Loucy (cell line): ENCODE results near the gene YAF2.

Experiments used
- CTCF ChIP-seq: fragments of 200-600 bp; sonication (generic); conservative IDR thresholded peaks from 2 replicates; pipeline ENCODE4 v1.5.1; 2014; ENCODE audit warnings: mild to moderate bottlenecking, antibody characterized with exemption, low read length
- EZH2phosphoT487 ChIP-seq: fragments of 200-600 bp; IDR thresholded peaks from 2 replicates; pipeline ENCODE4 v1.6.1; 2018; ENCODE audit warnings: antibody characterized with exemption, mild to moderate bottlenecking, moderate library complexity, borderline replicate concordance

GRCh38 chr12:42235426-42235825, 2.6 kb downstream of the YAF2 start:
- no peak for TF ChIP-seq CTCF
- no peak for TF ChIP-seq EZH2phosphoT487
